ENCODE measurements around the gene ATAD2B. TPM values are rescaled to one million over a fixed set of nuclear protein-coding genes. Genes with fewer than 3 reads are reported as not detected.
A peak's percentile ranks its signal among the peaks of the same experiment; 100 is the strongest.

The ATAD2B gene
- polyA plus RNA-seq, 1 experiment, result 1.5 TPM

DNA sequence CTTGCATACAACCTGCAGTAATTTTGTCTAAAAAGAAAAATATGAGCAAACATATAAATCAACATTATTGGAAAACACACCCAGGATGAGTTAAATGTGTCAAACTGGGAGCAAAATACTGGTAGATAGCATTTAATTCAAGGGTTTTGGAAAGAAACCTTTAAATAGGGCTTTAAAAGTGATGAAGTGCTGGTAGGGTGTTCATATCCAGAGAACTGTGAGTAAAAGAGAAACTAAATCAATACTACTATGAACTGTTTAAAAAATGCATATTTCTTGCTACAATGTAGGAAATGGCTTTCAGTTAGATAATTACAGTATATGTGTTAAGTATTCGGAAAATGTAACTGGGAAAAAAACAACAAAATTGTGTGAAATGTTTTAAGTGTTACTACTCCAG lies 117.8 kb downstream of the ATAD2B start:
- no peak for DNase-seq (ENCODE audit: low read depth)
- POLR2A ChIA-PET, result no interaction called here
- CTCF ChIA-PET, result no interaction called here
- no peaks in the 10 kb centered on the region for H3K27me3 ChIP-seq (ENCODE audit: control insufficient read depth, insufficient read depth, low read length)
- no peak overlapping the region for H3K4me3 ChIP-seq (ENCODE audit: low read depth, low read length)
- TF ChIP-seq, protein P1, sequence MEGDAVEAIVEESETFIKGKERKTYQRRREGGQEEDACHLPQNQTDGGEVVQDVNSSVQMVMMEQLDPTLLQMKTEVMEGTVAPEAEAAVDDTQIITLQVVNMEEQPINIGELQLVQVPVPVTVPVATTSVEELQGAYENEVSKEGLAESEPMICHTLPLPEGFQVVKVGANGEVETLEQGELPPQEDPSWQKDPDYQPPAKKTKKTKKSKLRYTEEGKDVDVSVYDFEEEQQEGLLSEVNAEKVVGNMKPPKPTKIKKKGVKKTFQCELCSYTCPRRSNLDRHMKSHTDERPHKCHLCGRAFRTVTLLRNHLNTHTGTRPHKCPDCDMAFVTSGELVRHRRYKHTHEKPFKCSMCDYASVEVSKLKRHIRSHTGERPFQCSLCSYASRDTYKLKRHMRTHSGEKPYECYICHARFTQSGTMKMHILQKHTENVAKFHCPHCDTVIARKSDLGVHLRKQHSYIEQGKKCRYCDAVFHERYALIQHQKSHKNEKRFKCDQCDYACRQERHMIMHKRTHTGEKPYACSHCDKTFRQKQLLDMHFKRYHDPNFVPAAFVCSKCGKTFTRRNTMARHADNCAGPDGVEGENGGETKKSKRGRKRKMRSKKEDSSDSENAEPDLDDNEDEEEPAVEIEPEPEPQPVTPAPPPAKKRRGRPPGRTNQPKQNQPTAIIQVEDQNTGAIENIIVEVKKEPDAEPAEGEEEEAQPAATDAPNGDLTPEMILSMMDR (IDR thresholded peaks at IDR 0.05; ENCODE audit: insufficient read depth, low read depth, low read length), result no peak
- H3K36me3 ChIP-seq (ENCODE audit: control insufficient read depth, insufficient read depth, low read length), result no peaks in the 10 kb centered on the region

GRCh38 chr2:23806665-23807249 lies 120.2 kb downstream of the ATAD2B start:
- no peaks in the 10 kb centered on the region for H3K27me3 ChIP-seq (ENCODE audit: control insufficient read depth, insufficient read depth, low read length)
- TF ChIP-seq, protein P1 (IDR thresholded peaks at IDR 0.05; ENCODE audit: insufficient read depth, low read depth, low read length), result no peak
- no peak overlapping the region for H3K4me3 ChIP-seq (ENCODE audit: low read depth, low read length)
- no peak for DNase-seq (ENCODE audit: low read depth)
- ChIA-PET POLR2A (no interaction called here), CTCF (interaction anchor here (0.6 to 1.0 kb wide), 2 partner anchors 17 to 201 kb away, joined by 3 to 4 read pairs; no protein-coding TSS in a partner anchor)
- H3K36me3 ChIP-seq (ENCODE audit: control insufficient read depth, insufficient read depth, low read length), result no peaks in the 10 kb centered on the region

DNA sequence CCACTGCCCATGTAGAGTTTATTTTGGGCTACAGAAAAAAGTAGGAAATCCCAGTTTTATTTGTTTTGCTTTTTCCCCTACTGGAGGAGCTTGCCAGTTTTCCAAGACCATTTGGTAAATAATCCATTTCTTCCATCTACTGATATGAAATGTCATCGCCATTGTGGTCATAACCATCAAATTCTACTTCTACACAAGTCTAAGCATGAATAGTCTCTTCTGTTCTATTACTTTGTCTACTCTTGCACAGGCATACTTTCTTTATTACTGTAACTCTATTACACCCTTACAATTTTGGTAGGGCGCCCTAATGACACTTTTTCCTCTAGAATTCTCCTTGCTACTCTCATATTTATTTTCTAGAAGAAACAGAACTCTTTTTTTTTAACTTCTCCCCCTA lies 120.7 kb downstream of the ATAD2B start:
- ChIA-PET POLR2A (no interaction called here), CTCF (interaction anchor here (0.6 kb wide), 1 partner anchor 200 kb away, joined by 3 read pairs; no protein-coding TSS in a partner anchor)
- TF ChIP-seq, protein P1 (IDR thresholded peaks at IDR 0.05; ENCODE audit: insufficient read depth, low read depth, low read length), result no peak
- H3K4me3 ChIP-seq (ENCODE audit: low read depth, low read length), result no peak overlapping the region
- DNase-seq (ENCODE audit: low read depth), result no peak
- H3K36me3 ChIP-seq (ENCODE audit: control insufficient read depth, insufficient read depth, low read length), result no peaks in the 10 kb centered on the region
- H3K27me3 ChIP-seq (ENCODE audit: control insufficient read depth, insufficient read depth, low read length), result no peaks in the 10 kb centered on the region

DNA sequence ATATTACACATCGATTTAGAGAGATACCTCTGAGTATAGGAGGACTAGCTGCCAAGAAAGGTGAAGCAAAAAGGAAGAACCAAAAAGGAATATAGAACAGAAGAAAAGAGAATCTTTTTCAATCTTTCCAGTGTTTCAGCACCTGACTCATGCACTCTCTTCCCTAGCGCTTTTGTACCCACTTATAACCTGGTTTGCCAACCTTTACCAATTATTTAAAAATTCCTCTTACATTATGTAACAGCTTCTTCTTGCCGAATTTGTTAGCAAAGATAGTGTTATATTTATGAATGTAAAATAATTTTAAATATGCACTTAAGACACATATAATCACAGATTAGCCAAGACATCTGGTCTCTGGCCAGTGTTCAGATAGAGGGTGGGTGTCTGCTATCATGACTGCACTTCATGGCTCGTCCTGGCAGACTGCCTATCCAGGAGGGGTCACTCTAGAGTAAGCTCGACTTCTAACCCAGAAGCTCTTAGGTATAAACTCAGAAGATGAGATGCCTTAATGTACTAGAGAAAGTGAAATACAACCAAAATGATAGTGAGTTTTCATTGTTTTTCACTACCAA lies 122.9 kb downstream of the ATAD2B start:
- no peaks in the 10 kb centered on the region for H3K36me3 ChIP-seq (ENCODE audit: control insufficient read depth, insufficient read depth, low read length)
- no peaks in the 10 kb centered on the region for H3K27me3 ChIP-seq (ENCODE audit: control insufficient read depth, insufficient read depth, low read length)
- ChIA-PET POLR2A (no interaction called here), CTCF (no interaction called here)
- TF ChIP-seq, protein P1 (IDR thresholded peaks at IDR 0.05; ENCODE audit: insufficient read depth, low read depth, low read length), result 0 out of 2 replicates have a peak, but pooled peaks have one; percentile 18
- no peak for DNase-seq (ENCODE audit: low read depth)
- no peak overlapping the region for H3K4me3 ChIP-seq (ENCODE audit: low read depth, low read length)

GRCh38 chr2:23803264-23803964 lies 123.5 kb downstream of the ATAD2B start:
- Histone ChIP-seq H3K36me3 (ENCODE audit: control insufficient read depth, insufficient read depth, low read length) (no peaks in the 10 kb centered on the region), H3K27me3 (ENCODE audit: control insufficient read depth, insufficient read depth, low read length) (no peaks in the 10 kb centered on the region), H3K4me3 (ENCODE audit: low read depth, low read length) (no peak overlapping the region)
- ChIA-PET POLR2A (no interaction called here), CTCF (no interaction called here)
- peak; percentile 31 for DNase-seq (ENCODE audit: low read depth)
- TF ChIP-seq, protein P1 (IDR thresholded peaks at IDR 0.05; ENCODE audit: insufficient read depth, low read depth, low read length), result no peak
